Measurements from ENCODE around the gene NCDN.

DNA sequence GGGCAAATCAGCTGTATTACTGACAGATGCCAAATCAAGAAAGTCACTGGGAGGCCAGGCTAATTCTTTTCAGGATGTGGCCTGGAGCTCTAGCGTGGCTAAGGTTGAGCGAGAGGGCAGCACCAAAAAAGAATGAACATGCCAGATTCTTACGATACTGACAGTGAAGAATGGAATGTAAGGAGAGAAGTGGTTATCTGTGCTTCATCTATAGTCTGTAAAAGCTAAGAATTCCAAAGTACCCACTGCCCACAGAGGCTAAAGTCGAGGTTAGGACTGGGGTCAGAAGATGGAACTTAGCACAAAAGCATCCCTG lies 48.2 kb downstream of the NCDN start:
- TF ChIP-seq, protein P1, sequence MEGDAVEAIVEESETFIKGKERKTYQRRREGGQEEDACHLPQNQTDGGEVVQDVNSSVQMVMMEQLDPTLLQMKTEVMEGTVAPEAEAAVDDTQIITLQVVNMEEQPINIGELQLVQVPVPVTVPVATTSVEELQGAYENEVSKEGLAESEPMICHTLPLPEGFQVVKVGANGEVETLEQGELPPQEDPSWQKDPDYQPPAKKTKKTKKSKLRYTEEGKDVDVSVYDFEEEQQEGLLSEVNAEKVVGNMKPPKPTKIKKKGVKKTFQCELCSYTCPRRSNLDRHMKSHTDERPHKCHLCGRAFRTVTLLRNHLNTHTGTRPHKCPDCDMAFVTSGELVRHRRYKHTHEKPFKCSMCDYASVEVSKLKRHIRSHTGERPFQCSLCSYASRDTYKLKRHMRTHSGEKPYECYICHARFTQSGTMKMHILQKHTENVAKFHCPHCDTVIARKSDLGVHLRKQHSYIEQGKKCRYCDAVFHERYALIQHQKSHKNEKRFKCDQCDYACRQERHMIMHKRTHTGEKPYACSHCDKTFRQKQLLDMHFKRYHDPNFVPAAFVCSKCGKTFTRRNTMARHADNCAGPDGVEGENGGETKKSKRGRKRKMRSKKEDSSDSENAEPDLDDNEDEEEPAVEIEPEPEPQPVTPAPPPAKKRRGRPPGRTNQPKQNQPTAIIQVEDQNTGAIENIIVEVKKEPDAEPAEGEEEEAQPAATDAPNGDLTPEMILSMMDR (IDR thresholded peaks at IDR 0.05): no peak
- TF ChIP-seq POLR2A (IDR thresholded peaks at IDR 0.05): no peak
